HEK293T (cell line): ENCODE results near the gene LXN.

ENCODE experiments used
- CTCF ChIA-PET: fragments of 350-600 bp; formaldehyde crosslinking; extraction: SDS; loops from one replicate; lab custom pipeline; 2021; ENCODE audit warnings: antibody characterized with exemption, inconsistent platforms; lab: Yijun Ruan, JAX
- POLR2A ChIA-PET: fragments of 350-600 bp; formaldehyde crosslinking; extraction: SDS; loops from one replicate; lab custom pipeline; 2020; ENCODE audit warnings: antibody characterized with exemption, inconsistent platforms; lab: Yijun Ruan, JAX
- DNase-seq: peaks from one replicate; pipeline ENCODE4 v3.0.0; 2012; ENCODE audit warnings: mixed read lengths; ENCODE audit errors: extremely low spot score
- ARNT ChIP-seq: fragments of 450-650 bp; IDR thresholded peaks from 2 replicates; pipeline ENCODE4 v1.6.1; 2017; ENCODE audit warnings: mild to moderate bottlenecking
- BHLHE40 ChIP-seq: fragments of 450-650 bp; IDR thresholded peaks from 2 replicates; pipeline ENCODE4 v1.6.1; 2016; ENCODE audit warnings: mild to moderate bottlenecking, moderate library complexity, borderline replicate concordance
- CTBP1 ChIP-seq: fragments of 450-650 bp; IDR thresholded peaks from 2 replicates; pipeline ENCODE4 v1.6.1; 2016; ENCODE audit warnings: borderline replicate concordance
- ELF4 ChIP-seq: fragments of 450-650 bp; IDR thresholded peaks from 2 replicates; pipeline ENCODE4 v1.6.1; 2017; ENCODE audit warnings: antibody characterized with exemption
- FOXA1 ChIP-seq: fragments of 450-650 bp; IDR thresholded peaks from 2 replicates; pipeline ENCODE4 v1.6.1; 2016; ENCODE audit warnings: mild to moderate bottlenecking
- FOXK2 ChIP-seq: fragments of 450-650 bp; IDR thresholded peaks from 2 replicates; pipeline ENCODE4 v1.6.1; 2016; ENCODE audit warnings: mild to moderate bottlenecking
- FOXM1 ChIP-seq: fragments of 450-650 bp; IDR thresholded peaks from 2 replicates; pipeline ENCODE4 v1.6.1; 2017; ENCODE audit warnings: mild to moderate bottlenecking, borderline replicate concordance
- HDGF ChIP-seq: fragments of 450-650 bp; IDR thresholded peaks from 2 replicates; pipeline ENCODE4 v1.6.1; 2017; ENCODE audit warnings: antibody characterized with exemption, borderline replicate concordance
- L3MBTL2 ChIP-seq: fragments of 450-650 bp; conservative IDR thresholded peaks from 2 replicates; pipeline ENCODE4 v1.6.1; 2016; ENCODE audit warnings: mild to moderate bottlenecking
- LEF1 ChIP-seq: fragments of 450-650 bp; IDR thresholded peaks from 2 replicates; pipeline ENCODE4 v1.6.1; 2017; ENCODE audit warnings: mild to moderate bottlenecking, borderline replicate concordance
- NFRKB ChIP-seq: fragments of 450-650 bp; IDR thresholded peaks from 2 replicates; pipeline ENCODE4 v1.6.1; 2016; ENCODE audit warnings: mild to moderate bottlenecking, moderate library complexity
- PKNOX1 ChIP-seq: fragments of 450-650 bp; IDR thresholded peaks from 2 replicates; pipeline ENCODE4 v1.6.1; 2016
- SP1 ChIP-seq: fragments of 450-650 bp; IDR thresholded peaks from 2 replicates; pipeline ENCODE4 v1.6.1; 2017
- SUZ12 ChIP-seq: fragments of 450-650 bp; IDR thresholded peaks from 2 replicates; pipeline ENCODE4 v1.6.1; 2016; ENCODE audit warnings: mild to moderate bottlenecking
- TARDBP ChIP-seq: fragments of 450-650 bp; IDR thresholded peaks from 2 replicates; pipeline ENCODE4 v1.6.1; 2016
- ZNF384 ChIP-seq: fragments of 450-650 bp; IDR thresholded peaks from 2 replicates; pipeline ENCODE4 v1.6.1; 2016

Gene LXN

GRCh38 chr3:158651192-158651591 lies 21.3 kb downstream of the LXN start:
- TF ChIP-seq FOXA1, result no peak
- no peak for TF ChIP-seq ZNF384
- no peak for TF ChIP-seq CTBP1
- TF ChIP-seq LEF1, result no peak
- no peak for TF ChIP-seq TARDBP
- TF ChIP-seq SUZ12, result no peak
- no peak for TF ChIP-seq FOXM1
- TF ChIP-seq FOXK2, result no peak
- POLR2A ChIA-PET, result no interaction called here
- DNase-seq, result no peak
- CTCF ChIA-PET, result no interaction called here

- TF ChIP-seq L3MBTL2 (no peak), LEF1 (no peak), NFRKB (no peak), HDGF (no peak), FOXK2 (no peak), ELF4 (no peak), FOXA1 (no peak), PKNOX1 (no peak), BHLHE40 (no peak), FOXM1 (no peak), ZNF384 (no peak), ARNT (no peak), TARDBP (no peak), SP1 (no peak), CTBP1 (no peak), SUZ12 (no peak)
- POLR2A ChIA-PET, result no interaction called here
- CTCF ChIA-PET, result no interaction called here
Observed at GRCh38 chr3:158649791-158650190, 22.7 kb downstream of the LXN start.

GRCh38 chr3:158644345-158644908 lies 28.0 kb downstream of the LXN start, which contains the start of gene GFM1:
GFM1 (plus strand) TSS chr3:158644527; CDS start chr3:158644635, 108 bp downstream.
- TF ChIP-seq ARNT (no peak), L3MBTL2 (peak; percentile 82), CTBP1 (peak; percentile 42; the same call in 1 of the 2 replicates), HDGF (no peak), NFRKB (no peak), ZNF384 (no peak), FOXA1 (no peak), BHLHE40 (no peak), LEF1 (no peak), SP1 (no peak), ELF4 (peak; percentile 66; the same call in 1 of the 2 replicates), TARDBP (no peak), FOXK2 (no peak), PKNOX1 (peak; percentile 97), FOXM1 (no peak), SUZ12 (no peak)
- ChIA-PET POLR2A (interaction anchor here (0.5 to 1.4 kb wide), 4 partner anchors 12 to 75 kb away, joined by 3 to 4 read pairs (median 3); partner anchors contain the start of gene MLF1), CTCF (interaction anchor here (0.6 to 1.9 kb wide), 3 partner anchors 15 to 164 kb away, joined by 4 to 8 read pairs (median 5); no protein-coding TSS in a partner anchor)
- DNase-seq, result peak; percentile 89

More at GRCh38 chr3:158649791-158650190, 22.7 kb downstream of the LXN start:
- no peak for DNase-seq

- POLR2A ChIA-PET, result no interaction called here
- no peak for DNase-seq
- no peak for TF ChIP-seq BHLHE40
- no peak for TF ChIP-seq ZNF384
- no peak for TF ChIP-seq NFRKB
- TF ChIP-seq SP1, result no peak
- no peak for TF ChIP-seq SUZ12
- no peak for TF ChIP-seq PKNOX1
- TF ChIP-seq LEF1, result no peak
- no peak for TF ChIP-seq FOXK2
- TF ChIP-seq L3MBTL2, result no peak
- CTCF ChIA-PET, result interaction anchor here (0.6 kb wide), 1 partner anchor 1161 kb away, joined by 3 read pairs; no protein-coding TSS in a partner anchor
Observed at GRCh38 chr3:158642474-158643210, 29.8 kb downstream of the LXN start.

- ChIA-PET POLR2A (no interaction called here), CTCF (interaction anchor here (0.6 kb wide), 1 partner anchor 1162 kb away, joined by 3 read pairs; no protein-coding TSS in a partner anchor)
- no peak for DNase-seq
- TF ChIP-seq LEF1, result no peak
- no peak for TF ChIP-seq HDGF
- no peak for TF ChIP-seq PKNOX1
- TF ChIP-seq FOXM1, result no peak
- TF ChIP-seq ZNF384, result no peak
- TF ChIP-seq BHLHE40, result no peak
- no peak for TF ChIP-seq NFRKB
- TF ChIP-seq TARDBP, result no peak
- TF ChIP-seq ARNT, result no peak
- no peak for TF ChIP-seq ELF4
- TF ChIP-seq FOXA1, result no peak
- no peak for TF ChIP-seq FOXK2
- TF ChIP-seq SUZ12, result no peak
Observed at GRCh38 chr3:158642005-158642404, 30.4 kb downstream of the LXN start.
